GM12865 (cell line): ENCODE results near the gene EXOC1.

Experiments used
- DNase-seq: peaks from one replicate; pipeline ENCODE4 v3.0.0; 2010; ENCODE audit warnings: low read depth
- H3K4me3 ChIP-seq: 2 replicates; pipeline ENCODE4 v1.5.1; 2011; ENCODE audit warnings: mild to moderate bottlenecking, low read depth, low read length, control low read depth
- TF ChIP-seq, protein P1 (sequence below): IDR thresholded peaks from 2 replicates; pipeline ENCODE4 v1.5.1; 2011; ENCODE audit warnings: low read length, control low read depth, low read depth, inconsistent platforms; ENCODE audit not compliant: insufficient read depth; ENCODE audit errors: missing control alignments

Gene EXOC1

DNA sequence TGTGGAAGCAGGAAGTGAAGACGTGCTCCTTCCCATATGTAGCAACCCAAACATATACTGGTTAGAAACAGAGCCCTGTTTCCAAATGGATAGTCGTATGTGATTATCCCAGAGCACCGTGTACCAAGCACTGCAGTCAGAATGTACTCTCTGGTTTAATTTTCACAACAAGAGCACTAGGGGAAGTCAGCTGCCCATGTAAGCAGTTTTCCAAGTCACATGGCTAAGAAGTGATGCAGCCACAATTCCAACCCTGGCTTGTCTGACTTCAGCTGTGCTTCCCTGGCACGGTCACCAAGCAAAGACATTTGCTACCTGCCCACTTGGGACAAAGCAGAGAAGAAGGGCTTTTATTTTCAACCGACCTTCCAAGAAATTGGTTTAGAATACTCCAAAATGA is 67.1 kb downstream of the EXOC1 start:
- no peak overlapping the region for H3K4me3 ChIP-seq
- no peak for DNase-seq
- TF ChIP-seq, protein P1, sequence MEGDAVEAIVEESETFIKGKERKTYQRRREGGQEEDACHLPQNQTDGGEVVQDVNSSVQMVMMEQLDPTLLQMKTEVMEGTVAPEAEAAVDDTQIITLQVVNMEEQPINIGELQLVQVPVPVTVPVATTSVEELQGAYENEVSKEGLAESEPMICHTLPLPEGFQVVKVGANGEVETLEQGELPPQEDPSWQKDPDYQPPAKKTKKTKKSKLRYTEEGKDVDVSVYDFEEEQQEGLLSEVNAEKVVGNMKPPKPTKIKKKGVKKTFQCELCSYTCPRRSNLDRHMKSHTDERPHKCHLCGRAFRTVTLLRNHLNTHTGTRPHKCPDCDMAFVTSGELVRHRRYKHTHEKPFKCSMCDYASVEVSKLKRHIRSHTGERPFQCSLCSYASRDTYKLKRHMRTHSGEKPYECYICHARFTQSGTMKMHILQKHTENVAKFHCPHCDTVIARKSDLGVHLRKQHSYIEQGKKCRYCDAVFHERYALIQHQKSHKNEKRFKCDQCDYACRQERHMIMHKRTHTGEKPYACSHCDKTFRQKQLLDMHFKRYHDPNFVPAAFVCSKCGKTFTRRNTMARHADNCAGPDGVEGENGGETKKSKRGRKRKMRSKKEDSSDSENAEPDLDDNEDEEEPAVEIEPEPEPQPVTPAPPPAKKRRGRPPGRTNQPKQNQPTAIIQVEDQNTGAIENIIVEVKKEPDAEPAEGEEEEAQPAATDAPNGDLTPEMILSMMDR = no peak

DNA sequence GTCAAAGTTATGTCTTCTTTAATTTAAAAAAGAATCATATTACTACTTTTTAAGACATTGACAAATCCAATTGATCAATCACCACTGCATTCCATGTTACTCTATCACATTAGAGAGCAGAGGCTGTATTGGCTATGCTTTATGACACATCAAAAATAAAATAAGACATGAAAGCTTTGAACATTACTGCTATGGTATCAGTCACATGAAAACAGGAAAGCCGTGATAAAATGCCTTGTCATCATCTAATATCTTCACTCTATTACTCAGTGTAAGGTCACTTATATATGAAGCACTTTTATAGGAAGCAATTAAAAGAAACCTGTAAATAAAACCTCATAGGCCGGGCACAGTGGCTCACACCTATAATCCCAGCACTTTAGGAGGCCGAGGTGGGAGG is 67.6 kb downstream of the EXOC1 start:
- TF ChIP-seq, protein P1 = no peak
- no peak overlapping the region for H3K4me3 ChIP-seq
- no peak for DNase-seq

DNA sequence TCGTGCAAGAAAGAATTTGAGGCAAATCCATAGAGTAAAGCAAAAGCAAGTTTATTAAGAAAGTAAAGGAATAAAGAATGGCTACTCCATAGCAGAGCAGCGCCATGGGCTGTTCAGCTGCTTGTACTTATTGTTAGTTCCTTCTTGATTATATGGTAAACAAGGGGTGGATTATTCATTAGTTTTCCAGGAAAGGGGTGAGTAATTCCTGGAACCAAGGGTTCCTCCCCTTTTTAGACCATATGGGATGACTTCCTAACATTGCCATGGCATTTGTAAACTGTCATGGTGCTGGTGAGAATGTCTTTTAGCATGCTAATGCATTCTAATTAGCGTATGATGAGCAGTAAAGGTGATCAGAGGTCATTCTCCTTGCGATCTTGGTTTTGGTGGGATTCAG is 71.8 kb downstream of the EXOC1 start:
- no peak overlapping the region for H3K4me3 ChIP-seq
- TF ChIP-seq, protein P1 = no peak
- DNase-seq = no peak

DNA sequence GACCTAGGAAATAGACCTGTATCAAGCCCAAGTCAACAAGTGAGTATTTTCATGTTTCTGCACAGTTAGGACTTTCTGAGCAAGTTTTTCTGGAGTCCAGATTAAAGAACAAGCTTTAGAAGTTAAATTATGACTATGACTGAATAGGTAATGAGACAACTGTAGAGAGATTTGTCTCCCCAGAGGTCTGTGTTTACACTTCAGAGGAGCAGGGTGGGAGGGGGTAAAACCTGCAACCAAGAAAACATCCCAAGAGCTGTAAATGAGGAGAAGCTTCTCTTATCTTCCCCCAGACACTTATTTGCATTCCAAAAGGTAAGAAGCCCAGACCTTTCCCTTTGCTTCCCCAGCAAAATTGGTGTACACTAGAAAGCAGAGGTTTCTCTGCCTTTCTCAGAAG is 73.2 kb downstream of the EXOC1 start:
- TF ChIP-seq, protein P1 = no peak
- no peak overlapping the region for H3K4me3 ChIP-seq
- no peak for DNase-seq

DNA sequence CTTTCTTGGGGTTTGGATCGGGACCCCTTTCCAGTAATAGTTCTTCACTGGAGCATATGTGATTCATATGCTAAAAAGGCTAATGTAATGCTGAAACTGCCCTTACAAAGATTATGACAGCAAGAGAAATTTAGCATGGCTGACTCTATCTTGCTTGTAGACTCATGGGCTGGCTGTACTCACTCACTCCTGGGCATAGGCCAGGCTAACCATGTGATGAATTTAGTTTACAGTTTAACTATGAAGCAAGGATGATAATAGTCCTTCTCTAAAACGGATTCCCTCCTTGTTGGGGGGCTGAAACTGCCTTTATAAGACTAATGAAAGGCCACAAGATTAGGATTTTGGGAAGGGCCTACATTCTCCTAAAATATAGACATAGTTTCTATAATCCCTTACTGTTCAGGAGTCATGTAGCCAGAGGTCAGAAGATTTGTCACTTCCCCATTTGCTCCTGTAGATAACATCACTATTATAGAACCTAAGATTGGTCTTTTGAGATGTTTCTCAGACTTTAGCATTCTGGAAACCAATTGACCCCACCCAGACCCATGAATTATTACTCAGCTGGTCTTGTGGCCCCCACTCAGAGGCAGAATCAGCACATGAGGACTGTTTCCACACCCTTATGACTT is 74.5 kb downstream of the EXOC1 start:
- DNase-seq = no peak
- TF ChIP-seq, protein P1 = no peak
- no peak overlapping the region for H3K4me3 ChIP-seq

DNA sequence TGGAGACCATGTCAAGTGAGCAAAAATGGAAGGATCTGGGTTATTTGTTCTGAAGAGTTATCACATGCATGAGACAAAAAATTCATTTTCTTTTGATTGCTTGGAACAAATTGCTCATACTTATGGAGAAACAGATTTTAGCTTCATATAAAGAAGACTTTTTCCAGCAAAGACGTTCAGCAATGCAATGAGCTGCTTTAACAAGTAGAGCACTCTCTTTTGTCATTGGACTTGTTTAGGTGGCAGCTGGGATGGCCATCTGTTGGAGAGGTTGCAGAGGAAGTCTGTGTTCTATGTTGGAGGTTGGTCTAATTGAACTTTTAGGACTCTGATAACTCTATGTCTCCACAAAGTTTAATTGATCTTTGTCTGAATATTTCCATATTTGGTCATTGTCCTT is 75.4 kb downstream of the EXOC1 start:
- TF ChIP-seq, protein P1 = no peak
- H3K4me3 ChIP-seq = no peak overlapping the region
- DNase-seq = no peak

DNA sequence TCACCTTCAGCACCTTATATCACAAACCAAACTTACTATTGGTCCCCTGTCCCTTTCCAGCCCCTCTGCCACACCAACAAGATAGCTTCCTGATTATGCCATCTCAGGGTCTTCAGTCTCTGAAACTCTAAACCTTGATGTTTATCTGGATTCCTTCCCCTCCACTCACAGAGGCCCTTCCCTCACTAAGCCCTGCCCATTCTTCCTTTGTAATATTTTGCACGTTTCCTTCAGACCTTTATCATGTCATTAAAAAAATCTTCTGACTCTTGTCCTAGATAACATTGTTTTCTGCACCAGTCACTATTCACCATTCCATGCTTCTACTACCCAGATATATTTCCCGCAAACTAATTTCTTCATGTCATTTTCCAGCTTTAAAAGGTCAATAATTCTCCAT is 77.6 kb downstream of the EXOC1 start:
- TF ChIP-seq, protein P1 = no peak
- H3K4me3 ChIP-seq = no peak overlapping the region
- DNase-seq = no peak
